K562 (cell line): ENCODE results near the gene AMBRA1. TPM values are rescaled to one million over a fixed set of nuclear protein-coding genes. Genes with fewer than 3 reads are reported as not detected.

Experiments used
- ATAC-seq: fragments of 200-7000 bp; cut with Tn5 transposase; 3 replicates; pipeline ENCODE4 v1.9.1; 2020; ENCODE audit warnings: moderate library complexity
- BruUV-seq: library from RNA; stranded (reverse); fragments of 400-500 nt; replicated peaks from 2 replicates; lab custom pipeline; 2021; lab: Mats Ljungman, UMichigan
- CTCF ChIA-PET: fragments of 300-600 bp; formaldehyde crosslinking; extraction: SDS; loops from one replicate; lab custom pipeline; 2021; ENCODE audit warnings: low intra/inter-chr PET ratio; lab: Yijun Ruan, JAX
- POLR2A ChIA-PET: fragments of 300-600, 350-650 bp; sonication (Branson Sonifier 250); formaldehyde crosslinking; extraction: SDS; loops from one replicate; lab custom pipeline; 2021; ENCODE audit warnings: antibody characterized with exemption, inconsistent platforms; lab: Yijun Ruan, JAX
- DNase-seq, 4 experiments: peaks; one replicate each; pipeline versions ENCODE4 v3.0.0 to v3.0.0-alpha.2; 2011 to 2018; ENCODE audit warnings: low spot score in 3 of 4, mixed read lengths in 3 of 4; ENCODE audit errors: extremely low read depth in 1 of 4
- FAIRE-seq: peaks from 2 replicates; lab custom pipeline; 2011; peaks lifted over from hg19 to GRCh38; lab: Jason Lieb, UNC
- H2AFZ ChIP-seq: 2 replicates; pipeline ENCODE4 v1.6.0; 2011; ENCODE audit warnings: low read depth, low read length, control low read depth, inconsistent platforms
- H3K27ac ChIP-seq: fragments of 200-600 bp; 3 replicates; pipeline ENCODE4 v1.8.0; 2011; ENCODE audit warnings: low read depth, mild to moderate bottlenecking, control low read depth, inconsistent platforms, low read length, moderate library complexity, mixed read lengths; ENCODE audit errors: extremely low read depth
- H3K27me3 ChIP-seq, 2 experiments: fragments of 300-600 bp in 1 of 2; 2 replicates in 1 of 2; 3 replicates in 1 of 2; pipeline versions ENCODE4 v1.6.0 to v1.8.0; 2011; ENCODE audit warnings: inconsistent platforms in 2 of 2, low read length in 2 of 2, mild to moderate bottlenecking in 1 of 2, mixed read lengths in 1 of 2, moderate library complexity in 1 of 2; ENCODE audit not compliant: control insufficient read depth in 2 of 2, insufficient read depth in 2 of 2
- H3K36me3 ChIP-seq: fragments of 300-600 bp; 3 replicates; pipeline ENCODE4 v1.8.0; 2011; ENCODE audit warnings: mild to moderate bottlenecking, low read length, inconsistent platforms; ENCODE audit not compliant: control insufficient read depth, insufficient read depth
- H3K4me1 ChIP-seq, 2 experiments: fragments of 200-600 bp in 1 of 2; replicated peaks in 1 of 2; 2 replicates in 1 of 2; 3 replicates in 1 of 2; pipeline versions ENCODE4 v1.5.1 to v1.8.0; 2011; ENCODE audit warnings: inconsistent platforms in 2 of 2, low read length in 2 of 2, mild to moderate bottlenecking in 1 of 2, mixed read lengths in 1 of 2, moderate library complexity in 1 of 2; ENCODE audit not compliant: control insufficient read depth in 2 of 2, insufficient read depth in 2 of 2
- H3K4me2 ChIP-seq: 2 replicates; pipeline ENCODE4 v1.6.1; 2011; ENCODE audit warnings: low read length, control low read depth, inconsistent platforms, mixed read lengths; ENCODE audit not compliant: insufficient read depth
- H3K4me3 ChIP-seq: fragments of 200-600 bp; sonication (generic), shearing (Covaris generic); 2 replicates; pipeline ENCODE4 v1.5.1; 2016; ENCODE audit warnings: control low read depth, inconsistent platforms
- H3K79me2 ChIP-seq: fragments of 200-600 bp; 3 replicates; pipeline ENCODE4 v1.8.0; 2011; ENCODE audit warnings: low read length, inconsistent platforms; ENCODE audit not compliant: control insufficient read depth, insufficient read depth
- H3K9ac ChIP-seq, 2 experiments: 2 replicates each; pipeline versions ENCODE4 v1.6.0 to v1.6.1; 2011; ENCODE audit warnings: low read depth in 2 of 2, low read length in 2 of 2, control low read depth in 1 of 2, inconsistent platforms in 1 of 2, mild to moderate bottlenecking in 1 of 2, mixed read lengths in 1 of 2; ENCODE audit not compliant: insufficient read depth in 1 of 2
- H3K9me1 ChIP-seq: one replicate; pipeline ENCODE4 v1.6.0; 2011; ENCODE audit warnings: inconsistent platforms, mild to moderate bottlenecking, low read length, moderate library complexity; ENCODE audit not compliant: control insufficient read depth, insufficient read depth
- H3K9me3 ChIP-seq: replicated peaks from 2 replicates; pipeline ENCODE4 v1.5.1; 2011; ENCODE audit warnings: low read depth, low read length, inconsistent platforms; ENCODE audit not compliant: control insufficient read depth, insufficient read depth
- H4K20me1 ChIP-seq: replicated peaks from 2 replicates; pipeline ENCODE4 v1.6.1; 2011; ENCODE audit warnings: low read length, inconsistent platforms, mixed read lengths; ENCODE audit not compliant: control insufficient read depth, insufficient read depth
- ARID1B ChIP-seq: fragments of 450-650 bp; IDR thresholded peaks from 2 replicates; pipeline ENCODE4 v1.6.1; 2016; ENCODE audit warnings: antibody characterized with exemption, mild to moderate bottlenecking, inconsistent platforms
- ETV6 ChIP-seq, 3 experiments: fragments of 150-350 bp in 1 of 3; sonication (generic) in 1 of 3; formaldehyde crosslinking in 1 of 3; IDR thresholded peaks; 2 replicates each; pipeline versions ENCODE4 v1.6.1 to v1.8.0; 2014 to 2022; ENCODE audit warnings: borderline replicate concordance in 2 of 3, low read depth in 2 of 3, antibody characterized with exemption in 1 of 3, low read length in 1 of 3, mild to moderate bottlenecking in 1 of 3, missing genetic modification reagents in 1 of 3
- FOXM1 ChIP-seq, 2 experiments: fragments of 450-650 bp in 1 of 2; sonication (generic) in 1 of 2; formaldehyde crosslinking in 1 of 2; IDR thresholded peaks; 2 replicates each; pipeline versions ENCODE4 v1.6.1 to v1.9.0; 2017 to 2022; ENCODE audit warnings: low read depth in 2 of 2, mild to moderate bottlenecking in 2 of 2, missing genetic modification reagents in 1 of 2, moderate library complexity in 1 of 2
- NR4A1 ChIP-seq, 2 experiments: fragments of 250-450 bp in 1 of 2; fragments of 450-650 bp in 1 of 2; sonication (Bioruptor Pico) in 1 of 2; IDR thresholded peaks; 2 replicates each; pipeline versions ENCODE4 v1.4.0 to v1.6.1; 2016 to 2020; ENCODE audit warnings: mild to moderate bottlenecking in 2 of 2, missing compliant biosample characterization in 1 of 2, missing genetic modification characterization in 1 of 2, moderate library complexity in 1 of 2
- RBM22 ChIP-seq: fragments of 200-400 bp; formaldehyde crosslinking; IDR thresholded peaks from 2 replicates; pipeline ENCODE4 v1.6.1; 2018; ENCODE audit warnings: low read length, low read depth; ENCODE audit not compliant: poor library complexity, severe bottlenecking
- ZNF274 ChIP-seq: IDR thresholded peaks from 2 replicates; pipeline ENCODE4 v1.6.1; 2011; ENCODE audit warnings: low read depth, mild to moderate bottlenecking, low read length, moderate library complexity, borderline replicate concordance
- WGBS: fragments of 100-300 bp; shearing (Covaris generic); methylation state at CpG from one replicate; pipeline ENCODE4 v1.1.6; 2016; ENCODE audit warnings: low coverage, mixed read lengths; ENCODE audit not compliant: insufficient coverage; ENCODE audit errors: missing lambda C conversion rate; 5-methylcytosine and 5-hydroxymethylcytosine counted together
- in situ Hi-C: fragments of 300-500 bp; cut with MboI; formaldehyde crosslinking; loops from 4 replicates; pipeline ENCODE4 v1.15.0; 2018; ENCODE audit warnings: inconsistent platforms, mixed read lengths
- intact Hi-C: fragments of 100-400 bp; cut with micrococcal nuclease; formaldehyde crosslinking; loops from 2 replicates; pipeline ENCODE4 v1.14.2; 2022
- polyA plus RNA-seq, 8 experiments: library from polyadenylated mRNA; depleted of rRNA in 4 of 8; stranded (reverse) in 5 of 8; unstranded in 3 of 8; fragments of >200 nt; fragmentation: Nextera tagmentation in 2 of 8; fragmentation: Illumina TruSeq in 1 of 8; extraction: Ambion mirVana in 2 of 8; extraction: Trizol in 1 of 8; gene quantifications; 2 replicates each; pipeline versions ENCODE4 v1.2.1 to v1.2.3, GENCODE V29; 2011 to 2014; ENCODE audit warnings: inconsistent platforms in 1 of 8, missing spikeins in 1 of 8
- total RNA-seq, 7 experiments: library from RNA; depleted of rRNA in 6 of 7; stranded (reverse); fragments of >200 nt in 6 of 7; fragmentation: Illumina TruSeq in 2 of 7; extraction: Trizol in 2 of 7; gene quantifications; 2 replicates each; pipeline versions ENCODE4 v1.2.1 to v1.2.3, GENCODE V29; 2011 to 2021; ENCODE audit warnings: low replicate concordance in 1 of 7
- TF ChIP-seq, protein P1 (sequence below): sonication (generic); formaldehyde crosslinking; IDR thresholded peaks from 2 replicates; pipeline ENCODE4 v1.8.1; 2023; ENCODE audit warnings: mild to moderate bottlenecking, missing genetic modification reagents

Gene AMBRA1
- total and polyA plus RNA-seq, 9 of the 15 experiments (the other 6 are each of a cell fraction or from before 2014, with no cell fraction given) = 0.15 to 24.5 (median 13.0) TPM

DNA sequence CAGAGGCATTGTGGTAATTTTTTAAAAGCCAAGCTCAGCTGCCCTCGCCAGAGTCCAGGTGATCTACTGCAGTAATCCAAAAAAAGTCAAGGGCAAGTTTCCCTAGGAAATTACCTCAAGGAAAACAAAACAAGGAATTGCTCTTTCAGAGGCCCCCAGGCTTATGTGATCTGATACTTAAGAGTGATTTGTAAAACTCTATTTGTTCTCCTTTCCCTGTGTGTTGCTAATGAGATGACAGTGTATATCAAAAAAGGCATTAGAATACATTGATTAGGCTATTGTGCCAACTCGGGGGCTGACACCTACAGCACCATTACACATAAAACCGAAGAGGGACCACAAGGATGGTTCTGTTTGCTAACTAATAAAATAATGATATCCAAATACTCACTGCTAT, 157.7 kb downstream of the AMBRA1 start:
- ATAC-seq (no peak), DNase-seq (no peak), FAIRE-seq (no peak)
- 79% methylated on average over 3 of the region's 3 CpGs for WGBS
- Histone ChIP-seq H3K9me1 (no peaks in the 10 kb centered on the region), H3K27ac (no peak overlapping the region), H3K9ac (no peak overlapping the region), H3K27me3 (no peaks in the 10 kb centered on the region), H4K20me1 (no peaks in the 10 kb centered on the region), H3K4me1 (peaks cover 0 to 3% of the 10 kb centered on the region in 2 experiments; a peak in 2 of 5 replicates), H2AFZ (no peak overlapping the region), H3K79me2 (no peaks in the 10 kb centered on the region), H3K4me3 (no peak overlapping the region), H3K9me3 (no peaks in the 10 kb centered on the region), H3K36me3 (peaks cover 41% of the 10 kb centered on the region; the same call in 2 of the 3 replicates), H3K4me2 (no peak overlapping the region)
- intact Hi-C loops (no loop called here), in situ Hi-C loops (no loop called here)
- POLR2A ChIA-PET = interaction anchor here (3.2 kb wide), 1 partner anchor 10 kb away, joined by 13 read pairs; no protein-coding TSS in a partner anchor
- BruUV-seq = no TSS peak
- CTCF ChIA-PET = no interaction called here
- no peak for TF ChIP-seq NR4A1 (CRISPR knock-in tag; IDR thresholded peaks at IDR 0.05)
- TF ChIP-seq NR4A1 (tag; IDR thresholded peaks at IDR 0.05) = no peak
- no peak for TF ChIP-seq ETV6 (IDR thresholded peaks at IDR 0.05; ENCODE audit: borderline replicate concordance in 1 of 2, low read depth in 2 of 2, low read length in 1 of 2)
- TF ChIP-seq ETV6 (CRISPR knock-in tag; IDR thresholded peaks at IDR 0.05; ENCODE audit: borderline replicate concordance) = no peak
- no peak for TF ChIP-seq ZNF274
- TF ChIP-seq, protein P1, sequence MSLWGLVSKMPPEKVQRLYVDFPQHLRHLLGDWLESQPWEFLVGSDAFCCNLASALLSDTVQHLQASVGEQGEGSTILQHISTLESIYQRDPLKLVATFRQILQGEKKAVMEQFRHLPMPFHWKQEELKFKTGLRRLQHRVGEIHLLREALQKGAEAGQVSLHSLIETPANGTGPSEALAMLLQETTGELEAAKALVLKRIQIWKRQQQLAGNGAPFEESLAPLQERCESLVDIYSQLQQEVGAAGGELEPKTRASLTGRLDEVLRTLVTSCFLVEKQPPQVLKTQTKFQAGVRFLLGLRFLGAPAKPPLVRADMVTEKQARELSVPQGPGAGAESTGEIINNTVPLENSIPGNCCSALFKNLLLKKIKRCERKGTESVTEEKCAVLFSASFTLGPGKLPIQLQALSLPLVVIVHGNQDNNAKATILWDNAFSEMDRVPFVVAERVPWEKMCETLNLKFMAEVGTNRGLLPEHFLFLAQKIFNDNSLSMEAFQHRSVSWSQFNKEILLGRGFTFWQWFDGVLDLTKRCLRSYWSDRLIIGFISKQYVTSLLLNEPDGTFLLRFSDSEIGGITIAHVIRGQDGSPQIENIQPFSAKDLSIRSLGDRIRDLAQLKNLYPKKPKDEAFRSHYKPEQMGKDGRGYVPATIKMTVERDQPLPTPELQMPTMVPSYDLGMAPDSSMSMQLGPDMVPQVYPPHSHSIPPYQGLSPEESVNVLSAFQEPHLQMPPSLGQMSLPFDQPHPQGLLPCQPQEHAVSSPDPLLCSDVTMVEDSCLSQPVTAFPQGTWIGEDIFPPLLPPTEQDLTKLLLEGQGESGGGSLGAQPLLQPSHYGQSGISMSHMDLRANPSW (CRISPR knock-in tag) = no peak
- no peak for TF ChIP-seq ARID1B
- TF ChIP-seq RBM22 = no peak
- TF ChIP-seq FOXM1 (IDR thresholded peaks at IDR 0.05; ENCODE audit: low read depth) = no peak
- TF ChIP-seq FOXM1 (CRISPR knock-in tag; IDR thresholded peaks at IDR 0.05; ENCODE audit: low read depth) = no peak
